CD4-positive, alpha-beta T cell treated with Interleukin-21 for 1 hour (primary cell): Measurements from ENCODE around the gene ALOXE3.
A peak's percentile ranks its signal among the peaks of the same experiment; 100 is the strongest.

Source experiments
- DNase-seq: peaks from one replicate; pipeline ENCODE4 v3.0.0-alpha.2; 2020

The ALOXE3 gene

DNA sequence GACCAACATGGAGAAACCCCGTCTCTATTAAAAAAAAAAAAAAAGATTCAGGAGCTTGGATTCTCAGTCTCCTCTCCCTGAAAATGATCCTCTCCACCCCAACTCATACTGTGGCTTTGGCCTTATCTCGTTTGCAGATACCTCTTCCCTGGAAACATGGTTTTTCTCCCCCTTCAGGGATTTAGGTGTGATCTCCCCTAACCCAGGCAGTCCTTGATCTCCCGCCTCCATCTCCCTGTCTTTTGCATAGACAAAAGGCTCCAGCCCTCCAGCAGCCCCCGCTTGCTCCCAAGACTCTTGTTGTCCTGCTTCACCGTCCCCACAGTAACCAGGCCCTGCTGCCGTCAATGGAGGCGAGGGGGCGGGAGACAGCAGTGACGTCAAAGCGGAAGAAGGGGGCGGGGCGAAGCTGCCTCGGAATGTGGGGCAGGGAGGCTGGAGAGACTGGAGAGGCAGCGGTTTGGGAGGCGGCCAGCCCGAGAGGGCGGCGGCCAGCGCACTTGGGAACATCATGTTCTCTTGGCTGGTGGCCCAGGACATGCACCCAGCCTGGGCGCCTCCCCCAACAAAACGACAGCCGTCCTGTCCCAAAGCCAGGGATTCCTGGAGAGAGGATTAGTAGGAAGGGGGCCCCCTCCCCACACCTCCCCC, 35.8 kb upstream of the ALOXE3 start:
- peak; percentile 95 for DNase-seq

DNA sequence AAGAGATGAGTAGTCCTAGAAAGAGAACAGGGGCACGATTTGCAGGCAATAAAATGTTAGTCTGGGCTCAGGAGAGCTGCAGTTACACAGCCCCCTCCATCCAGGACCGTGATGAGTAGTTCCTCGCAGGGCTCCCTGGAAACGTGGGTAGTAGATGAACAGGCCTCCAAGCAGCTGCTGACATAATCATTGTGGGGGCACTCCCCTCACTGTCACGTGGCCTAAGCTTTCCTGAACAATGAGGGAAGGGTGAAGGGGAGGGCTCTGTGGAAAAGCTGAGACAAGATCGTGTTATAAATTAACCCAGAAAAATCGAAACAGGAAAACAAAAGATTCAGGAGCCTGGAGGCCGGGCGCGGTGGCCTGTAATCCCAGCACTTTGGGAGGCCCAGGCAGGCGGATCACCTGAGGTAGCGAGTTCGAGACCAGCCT, 35.2 kb upstream of the ALOXE3 start:
- DNase-seq, result peak; percentile 58

DNA sequence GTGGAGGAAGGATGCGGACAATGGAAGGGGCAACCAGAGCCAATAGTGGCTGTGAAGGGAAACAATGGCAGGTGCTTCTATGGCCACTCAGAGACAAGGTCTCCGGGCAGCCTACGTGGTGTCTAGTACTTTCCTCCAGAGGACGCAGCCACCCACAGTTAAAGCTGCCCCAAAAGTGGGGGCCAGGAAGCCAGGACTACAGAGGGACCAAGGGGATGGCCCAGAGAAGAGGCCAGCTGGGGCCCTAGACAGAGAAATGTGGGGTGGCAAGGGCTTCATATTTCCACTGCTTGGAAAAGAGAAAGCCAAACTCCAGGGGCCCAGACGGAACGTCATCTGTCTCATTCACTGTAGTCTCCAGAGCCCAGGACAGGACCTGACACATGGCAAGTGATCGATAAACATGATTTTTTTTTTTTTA, 34.7 kb upstream of the ALOXE3 start:
- peak; percentile 19 for DNase-seq

GRCh38 chr17:8152112-8152775, 33.9 kb upstream of the ALOXE3 start, which contains the start of gene PER1:
Gene PER1, minus strand, starts transcription at chr17:8152404. Its CDS starts 1,698 bp downstream, at chr17:8150706.
- peak; percentile 94 for DNase-seq

DNA sequence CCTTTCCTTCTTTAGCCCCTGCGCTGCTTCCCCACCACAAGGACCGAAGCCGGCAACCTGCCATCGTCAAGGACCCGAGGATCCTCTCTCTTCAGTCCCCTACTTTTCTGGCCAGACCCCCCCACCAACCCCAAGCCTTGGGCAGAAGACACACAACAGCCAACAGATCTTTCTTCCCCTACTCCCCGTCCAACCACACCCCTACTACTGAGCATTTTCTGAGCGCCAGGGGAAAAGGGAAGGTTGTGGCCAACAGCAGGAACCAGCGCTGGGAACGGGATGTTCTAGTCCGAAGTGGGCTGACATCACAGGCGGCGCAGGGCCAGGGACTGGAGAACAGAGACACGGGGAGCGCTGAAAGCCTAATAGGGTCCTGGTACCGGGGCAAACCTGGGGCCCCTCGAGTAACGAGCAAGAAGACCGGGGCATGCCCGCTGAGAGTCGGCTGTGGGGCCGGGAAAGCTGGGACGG, 33.4 kb upstream of the ALOXE3 start:
- DNase-seq, result peak; percentile 56

DNA sequence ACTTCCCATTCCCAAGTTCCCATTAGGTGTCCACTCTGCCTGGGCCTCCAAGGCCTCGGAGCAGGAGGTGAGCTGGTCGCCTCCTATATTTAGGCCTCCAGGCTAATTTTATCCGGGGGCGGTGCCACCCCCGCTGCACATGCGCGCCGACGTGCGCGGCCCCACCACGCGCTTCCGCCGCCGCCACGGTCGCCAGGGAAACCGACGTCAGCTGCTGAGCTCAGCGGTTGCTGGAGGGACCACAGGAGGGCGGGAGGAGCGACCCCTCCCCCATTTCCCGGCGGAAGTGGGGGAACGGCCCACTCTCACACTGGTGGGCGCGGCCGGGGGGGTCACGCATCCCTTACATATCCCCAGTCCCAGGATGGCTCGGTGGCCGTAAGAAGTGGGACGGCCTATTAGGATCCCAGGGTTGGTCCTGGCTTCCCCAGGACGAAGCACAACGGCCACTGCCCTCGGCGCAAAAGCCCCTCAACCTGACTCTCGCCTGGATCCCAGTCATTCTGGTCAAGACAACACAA, 32.9 kb upstream of the ALOXE3 start:
- peak; percentile 94 for DNase-seq

- DNase-seq, result peak; percentile 20
These were observed 32.1 kb upstream of the ALOXE3 start for GRCh38 chr17:8150194-8151119.

GRCh38 chr17:8149419-8150193, 31.3 kb upstream of the ALOXE3 start:
- DNase-seq, result peak; percentile 7

DNA sequence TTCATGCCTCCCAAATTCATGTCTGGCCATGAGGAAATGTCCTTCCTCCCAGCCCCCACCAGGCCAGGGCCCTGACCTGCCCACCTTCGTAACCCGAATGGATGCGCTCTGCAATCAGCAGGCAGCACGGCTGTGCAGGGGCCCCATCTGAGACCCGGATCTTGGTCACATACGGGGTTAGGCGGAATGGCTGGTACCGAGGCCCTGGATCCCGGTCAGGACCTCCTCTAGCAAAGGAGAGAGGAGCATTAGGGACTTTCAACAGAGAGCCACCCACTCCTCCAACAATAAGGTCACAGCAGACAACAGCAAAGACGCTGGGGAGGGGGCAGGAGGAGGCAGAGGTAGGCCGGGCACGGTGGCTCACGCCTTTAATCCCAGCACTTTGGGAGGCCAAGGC, 30.2 kb upstream of the ALOXE3 start:
- no peak for DNase-seq

DNA sequence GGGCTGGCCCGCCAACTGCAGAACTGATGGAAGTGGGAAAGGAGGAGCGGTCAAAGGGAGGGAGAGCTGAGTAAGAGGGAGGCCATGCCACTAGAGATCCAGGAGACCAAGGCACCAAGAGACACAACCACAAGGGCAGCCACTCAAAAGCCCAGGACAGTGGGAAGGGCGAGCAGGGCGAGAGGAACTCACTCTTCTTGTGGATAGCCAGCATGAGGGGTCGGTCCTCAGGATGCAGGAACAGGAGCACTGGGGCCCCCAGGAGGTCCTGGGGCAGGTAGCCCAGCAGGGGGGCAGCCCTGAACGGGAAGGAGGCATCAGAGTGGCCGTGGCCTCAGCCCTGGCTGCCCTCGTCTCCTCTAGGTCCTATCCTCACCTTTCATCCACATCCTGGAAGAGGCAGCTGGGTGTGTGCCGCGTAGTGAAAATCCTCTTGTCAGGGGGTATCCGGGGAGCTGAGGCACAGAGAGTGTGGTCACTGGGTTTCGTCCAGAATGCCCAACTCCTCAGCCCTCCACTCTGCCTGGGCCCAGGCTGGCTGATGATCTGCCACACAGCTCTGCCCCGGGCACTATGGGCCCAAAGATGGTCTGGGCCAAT, 29.6 kb upstream of the ALOXE3 start:
- DNase-seq, result peak; percentile 12

DNA sequence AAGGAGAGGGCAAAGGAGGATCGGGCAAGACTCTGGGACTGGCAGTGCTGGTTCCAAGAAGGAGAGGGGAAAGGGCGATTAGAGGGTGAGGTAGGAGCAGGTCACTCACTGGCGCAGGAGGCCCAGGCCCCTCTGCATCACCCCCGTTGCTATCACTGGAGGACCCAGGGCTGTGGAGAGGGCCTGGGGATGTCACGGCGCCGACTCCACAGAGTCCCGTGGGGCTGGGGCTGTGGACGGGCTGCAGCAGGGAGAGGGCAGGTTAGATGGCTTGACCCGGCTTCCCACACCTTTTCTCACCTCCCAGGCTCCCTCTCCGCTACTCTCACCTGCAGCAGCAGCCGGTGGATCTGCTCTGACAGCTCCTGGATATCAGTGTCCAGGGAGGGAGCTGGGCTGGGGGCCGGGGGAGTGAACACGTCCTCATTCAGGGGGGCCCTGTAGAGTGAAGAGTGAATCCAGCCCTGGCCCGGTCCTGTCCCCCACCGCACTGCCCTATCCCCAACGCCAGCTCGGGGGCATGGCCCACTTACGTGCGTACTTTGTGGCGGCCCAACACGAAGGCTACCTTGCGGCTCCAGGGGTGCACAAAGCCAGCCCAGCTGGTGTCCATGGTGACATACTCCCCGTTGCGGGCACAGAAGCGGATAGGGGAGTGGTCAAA, 29.0 kb upstream of the ALOXE3 start:
- peak; percentile 5 for DNase-seq

DNA sequence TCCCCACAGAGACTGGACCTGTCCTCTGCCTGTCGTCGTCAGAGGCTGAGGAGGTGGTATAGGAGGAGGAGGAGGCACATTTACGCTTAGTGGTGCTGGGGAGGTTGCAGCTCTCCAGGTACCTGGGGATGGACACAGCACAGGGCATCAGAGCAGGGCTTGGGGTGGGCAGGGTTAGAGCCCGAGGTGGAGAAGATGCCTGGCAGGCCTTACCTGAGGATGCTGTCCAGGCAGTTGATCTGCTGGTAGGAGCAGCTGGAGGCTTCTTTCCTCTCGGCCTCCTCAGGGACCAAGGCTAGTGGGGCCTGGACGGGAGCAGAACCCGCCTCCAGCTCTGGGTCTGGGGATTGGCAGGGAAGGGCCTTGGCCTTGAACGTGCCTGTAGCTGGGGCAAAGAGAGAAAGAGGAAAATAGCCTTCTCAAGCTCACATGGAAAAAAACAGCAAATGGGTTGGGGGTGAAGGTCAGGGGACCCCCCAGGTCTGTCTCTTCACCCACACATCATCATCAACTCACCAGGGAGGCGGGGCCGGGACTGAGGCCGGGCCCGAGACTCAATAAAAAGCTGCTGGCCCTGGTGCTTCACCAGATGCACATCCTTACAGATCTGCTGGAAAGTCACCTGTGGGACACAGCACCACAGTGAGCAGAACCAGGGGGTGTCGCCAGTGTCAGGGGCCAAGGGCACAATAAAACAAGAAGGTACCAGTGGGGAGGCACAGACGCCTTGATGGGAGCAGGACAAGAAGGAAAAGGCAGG, 28.2 kb upstream of the ALOXE3 start:
- DNase-seq, result peak; percentile 8

DNA sequence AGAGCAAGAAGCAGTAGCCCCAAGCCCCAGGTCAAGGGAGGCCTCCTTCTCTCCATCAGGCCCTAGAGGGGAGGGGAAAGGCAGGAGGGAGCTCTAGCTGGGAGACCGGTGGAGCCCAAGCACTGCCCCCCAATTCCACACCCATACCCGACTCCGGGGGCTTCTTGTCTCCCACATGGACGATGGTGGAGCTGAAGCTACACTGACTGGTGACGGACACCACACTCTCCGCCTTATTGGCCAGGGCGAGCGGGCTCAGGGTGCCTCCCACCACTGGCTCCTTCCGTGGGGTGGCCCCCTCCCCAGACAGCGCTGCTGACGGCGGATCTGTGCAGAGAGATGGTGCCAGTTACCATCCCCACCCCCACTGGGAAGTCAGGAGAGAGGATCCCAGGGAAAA, 27.5 kb upstream of the ALOXE3 start:
- DNase-seq, result no peak

DNA sequence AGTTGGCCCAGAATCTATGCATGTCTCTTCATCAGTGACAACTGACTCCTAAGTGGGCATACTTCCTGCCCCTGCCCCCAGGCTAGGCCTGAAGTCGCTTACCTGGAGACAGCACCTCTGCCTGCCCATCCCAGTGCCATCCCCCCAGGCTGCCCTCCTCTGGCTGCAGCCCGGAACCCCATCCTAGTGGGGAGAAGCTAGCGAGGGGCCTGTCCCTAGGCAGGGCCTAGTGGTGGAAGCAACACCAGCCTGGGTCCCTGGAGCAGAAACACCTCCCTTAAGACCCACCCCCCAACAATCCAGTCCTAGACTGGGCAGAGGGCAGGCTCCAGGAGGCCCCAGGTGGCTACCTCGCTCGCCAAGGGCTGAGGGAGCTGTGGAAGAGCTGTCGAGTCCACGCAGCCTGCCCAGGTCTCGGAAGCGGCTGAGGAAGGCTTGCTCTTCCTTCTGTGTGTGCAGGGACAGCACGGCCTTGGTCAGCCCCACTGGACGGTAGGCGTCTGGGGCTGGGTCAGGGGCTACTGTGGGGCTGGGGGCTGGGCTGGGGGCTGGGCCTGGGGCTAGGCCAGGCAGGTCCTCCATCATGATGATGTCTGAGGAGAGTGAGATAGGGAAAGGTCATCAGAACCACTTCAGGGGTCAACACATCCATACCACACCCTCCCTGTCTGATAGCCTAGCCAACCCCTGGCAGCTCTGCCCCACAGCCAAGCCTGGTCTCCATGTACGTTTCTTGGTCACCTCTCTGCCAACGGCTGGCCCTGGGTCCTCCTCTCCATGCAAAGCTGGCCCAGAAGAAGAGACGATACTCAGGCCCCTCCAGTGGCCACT, 26.3 kb upstream of the ALOXE3 start:
- DNase-seq, result peak; percentile 19

GRCh38 chr17:8143581-8144400, 25.5 kb upstream of the ALOXE3 start:
- DNase-seq, result peak; percentile 29

DNA sequence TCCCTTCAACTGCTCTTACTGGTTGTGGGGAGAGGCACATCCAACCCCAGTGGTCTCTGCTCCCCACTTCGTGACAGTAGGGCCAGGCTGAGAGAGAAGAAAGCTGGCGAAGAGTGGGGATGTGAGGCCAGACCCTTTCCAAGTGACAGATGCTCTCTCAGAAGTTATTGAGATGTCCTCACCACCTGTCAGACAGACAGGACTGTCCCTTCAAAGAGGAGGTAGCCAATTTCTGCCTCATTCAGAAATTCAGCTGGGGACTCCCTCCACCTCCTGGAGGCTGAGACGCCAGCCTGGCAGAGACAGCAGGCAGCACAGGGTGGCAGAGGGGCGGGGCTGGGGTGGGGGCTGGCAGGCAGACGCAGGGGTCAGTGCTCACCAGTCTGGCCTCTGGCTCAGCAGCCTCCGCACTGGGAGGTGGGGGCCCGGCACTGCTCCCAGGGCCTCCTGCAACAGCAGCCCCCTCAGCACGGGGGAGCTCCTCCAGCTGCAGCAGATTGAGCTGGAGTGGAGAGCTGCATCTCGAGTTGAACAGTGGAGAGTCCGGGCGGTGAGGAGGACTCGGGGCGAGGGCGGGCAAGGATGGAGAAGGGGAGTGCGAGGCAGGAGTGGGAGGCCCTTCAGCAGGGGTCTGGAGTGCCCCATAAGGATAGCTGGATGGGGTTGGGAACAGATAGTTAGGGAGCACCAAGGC, 24.7 kb upstream of the ALOXE3 start:
- DNase-seq, result peak; percentile 28

DNA sequence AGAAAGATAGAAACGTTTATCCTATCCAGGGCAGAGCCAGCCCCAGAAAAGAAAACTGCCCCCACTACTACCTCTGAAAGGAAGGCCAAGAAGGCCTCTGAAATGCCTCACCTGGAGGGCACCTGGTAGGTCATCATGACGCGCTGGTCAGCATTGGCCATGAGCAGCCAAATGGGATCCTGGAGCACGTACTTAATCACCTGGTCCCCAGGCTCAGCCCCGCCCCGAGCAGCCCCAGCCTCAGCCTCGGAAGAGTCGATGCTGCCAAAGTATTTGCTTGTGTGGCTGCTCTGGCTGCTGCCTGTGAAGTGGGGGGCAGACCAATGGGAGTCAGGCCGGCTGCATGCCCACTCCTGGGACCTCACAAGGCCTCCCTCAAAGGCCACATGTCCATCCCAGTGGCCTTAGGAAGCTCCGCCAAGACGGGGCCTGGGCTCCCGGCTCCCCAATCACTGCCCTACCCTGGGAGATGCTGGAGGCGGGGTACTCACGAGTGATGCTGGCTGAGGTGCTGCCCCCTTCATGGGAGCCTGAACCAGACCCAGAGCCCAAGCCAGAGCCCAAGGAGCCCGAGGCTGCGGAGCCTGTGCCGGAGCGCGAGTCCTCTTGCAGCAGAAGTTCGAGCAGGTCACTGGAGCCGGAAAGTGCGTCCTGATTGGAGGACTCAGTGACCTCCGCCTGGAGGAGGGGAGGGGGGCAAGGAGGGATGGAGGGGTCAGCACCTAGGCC, 24.0 kb upstream of the ALOXE3 start:
- peak; percentile 28 for DNase-seq
